GM18858 (cell line): ENCODE results near the gene CDCP1.

ENCODE experiments used
- ATAC-seq: cut with Tn5 transposase; IDR thresholded peaks from one replicate; pipeline ENCODE4 v1.9.1; 2021; ENCODE audit not compliant: unreplicated experiment

The CDCP1 gene

GRCh38 chr3:45116350-45116749 is 29.8 kb downstream of the CDCP1 start:
- ATAC-seq = no peak

GRCh38 chr3:45113625-45114050 is 32.5 kb downstream of the CDCP1 start:
- no peak for ATAC-seq

- no peak for ATAC-seq
Observed at GRCh38 chr3:45112939-45113338, 33.2 kb downstream of the CDCP1 start.

GRCh38 chr3:45110509-45110833 is 35.7 kb downstream of the CDCP1 start:
- ATAC-seq = no peak

GRCh38 chr3:45109771-45110508 is 36.2 kb downstream of the CDCP1 start:
- ATAC-seq = no peak

GRCh38 chr3:45106874-45107273 is 39.3 kb downstream of the CDCP1 start:
- ATAC-seq = no peak

- no peak for ATAC-seq
Observed at GRCh38 chr3:45105855-45106671, 40.1 kb downstream of the CDCP1 start.

- no peak for ATAC-seq
Observed at GRCh38 chr3:45104715-45105711, 41.2 kb downstream of the CDCP1 start.

- no peak for ATAC-seq
Observed at GRCh38 chr3:45103753-45104714, 42.1 kb downstream of the CDCP1 start.

GRCh38 chr3:45103334-45103733 is 42.8 kb downstream of the CDCP1 start:
- no peak for ATAC-seq

GRCh38 chr3:45100981-45101407 is 45.2 kb downstream of the CDCP1 start:
- no peak for ATAC-seq

- ATAC-seq = no peak
Observed at GRCh38 chr3:45098310-45098709, 47.9 kb downstream of the CDCP1 start.

- ATAC-seq = no peak
Observed at GRCh38 chr3:45097296-45097883, 48.8 kb downstream of the CDCP1 start.

- no peak for ATAC-seq
Observed at GRCh38 chr3:45095916-45096526, 50.2 kb downstream of the CDCP1 start.

GRCh38 chr3:45093176-45093575 is 53.0 kb downstream of the CDCP1 start:
- no peak for ATAC-seq

- no peak for ATAC-seq
Observed at GRCh38 chr3:45092132-45093031, 53.8 kb downstream of the CDCP1 start.

GRCh38 chr3:45090855-45091254 is 55.3 kb downstream of the CDCP1 start:
- ATAC-seq = no peak
